ENCODE data around the gene GFRA4.

DNA sequence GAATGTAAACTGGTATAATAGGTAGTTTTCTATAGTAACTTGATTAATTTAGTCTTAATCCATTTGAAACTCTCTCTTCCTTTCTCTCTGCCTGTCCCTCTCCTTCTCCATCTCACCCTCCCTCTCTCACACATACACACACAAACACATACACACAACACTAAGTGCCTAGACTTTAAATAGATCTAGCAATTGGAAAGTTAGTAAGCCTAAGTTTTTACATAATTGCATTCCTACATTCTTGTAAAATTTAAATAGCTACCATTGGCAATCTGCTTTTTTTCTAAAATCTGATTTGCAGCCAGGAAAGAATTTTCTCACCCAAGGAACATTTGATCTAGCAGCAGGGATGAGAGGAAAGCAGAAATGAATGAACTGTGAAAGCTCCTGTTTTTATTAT, 15.7 kb downstream of the GFRA4 start:
- TF ChIP-seq RARB (CRISPR knock-in tag; IDR thresholded peaks at IDR 0.05): no peak
- no peak for TF ChIP-seq ISL1 (CRISPR knock-in tag; IDR thresholded peaks at IDR 0.05)
- no peak for TF ChIP-seq CSDC2 (CRISPR knock-in tag; IDR thresholded peaks at IDR 0.05)
- TF ChIP-seq, protein P1, sequence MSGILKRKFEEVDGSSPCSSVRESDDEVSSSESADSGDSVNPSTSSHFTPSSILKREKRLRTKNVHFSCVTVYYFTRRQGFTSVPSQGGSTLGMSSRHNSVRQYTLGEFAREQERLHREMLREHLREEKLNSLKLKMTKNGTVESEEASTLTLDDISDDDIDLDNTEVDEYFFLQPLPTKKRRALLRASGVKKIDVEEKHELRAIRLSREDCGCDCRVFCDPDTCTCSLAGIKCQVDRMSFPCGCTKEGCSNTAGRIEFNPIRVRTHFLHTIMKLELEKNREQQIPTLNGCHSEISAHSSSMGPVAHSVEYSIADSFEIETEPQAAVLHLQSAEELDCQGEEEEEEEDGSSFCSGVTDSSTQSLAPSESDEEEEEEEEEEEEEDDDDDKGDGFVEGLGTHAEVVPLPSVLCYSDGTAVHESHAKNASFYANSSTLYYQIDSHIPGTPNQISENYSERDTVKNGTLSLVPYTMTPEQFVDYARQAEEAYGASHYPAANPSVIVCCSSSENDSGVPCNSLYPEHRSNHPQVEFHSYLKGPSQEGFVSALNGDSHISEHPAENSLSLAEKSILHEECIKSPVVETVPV (CRISPR knock-in tag; IDR thresholded peaks at IDR 0.05): no peak
- TF ChIP-seq, protein P2, sequence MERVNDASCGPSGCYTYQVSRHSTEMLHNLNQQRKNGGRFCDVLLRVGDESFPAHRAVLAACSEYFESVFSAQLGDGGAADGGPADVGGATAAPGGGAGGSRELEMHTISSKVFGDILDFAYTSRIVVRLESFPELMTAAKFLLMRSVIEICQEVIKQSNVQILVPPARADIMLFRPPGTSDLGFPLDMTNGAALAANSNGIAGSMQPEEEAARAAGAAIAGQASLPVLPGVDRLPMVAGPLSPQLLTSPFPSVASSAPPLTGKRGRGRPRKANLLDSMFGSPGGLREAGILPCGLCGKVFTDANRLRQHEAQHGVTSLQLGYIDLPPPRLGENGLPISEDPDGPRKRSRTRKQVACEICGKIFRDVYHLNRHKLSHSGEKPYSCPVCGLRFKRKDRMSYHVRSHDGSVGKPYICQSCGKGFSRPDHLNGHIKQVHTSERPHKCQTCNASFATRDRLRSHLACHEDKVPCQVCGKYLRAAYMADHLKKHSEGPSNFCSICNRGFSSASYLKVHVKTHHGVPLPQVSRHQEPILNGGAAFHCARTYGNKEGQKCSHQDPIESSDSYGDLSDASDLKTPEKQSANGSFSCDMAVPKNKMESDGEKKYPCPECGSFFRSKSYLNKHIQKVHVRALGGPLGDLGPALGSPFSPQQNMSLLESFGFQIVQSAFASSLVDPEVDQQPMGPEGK (CRISPR knock-in tag; IDR thresholded peaks at IDR 0.05; ENCODE audit: borderline replicate concordance): no peak
- no peak for TF ChIP-seq ARNTL (CRISPR knock-in tag; IDR thresholded peaks at IDR 0.05; ENCODE audit: borderline replicate concordance, low read depth)
- TF ChIP-seq, protein P3, sequence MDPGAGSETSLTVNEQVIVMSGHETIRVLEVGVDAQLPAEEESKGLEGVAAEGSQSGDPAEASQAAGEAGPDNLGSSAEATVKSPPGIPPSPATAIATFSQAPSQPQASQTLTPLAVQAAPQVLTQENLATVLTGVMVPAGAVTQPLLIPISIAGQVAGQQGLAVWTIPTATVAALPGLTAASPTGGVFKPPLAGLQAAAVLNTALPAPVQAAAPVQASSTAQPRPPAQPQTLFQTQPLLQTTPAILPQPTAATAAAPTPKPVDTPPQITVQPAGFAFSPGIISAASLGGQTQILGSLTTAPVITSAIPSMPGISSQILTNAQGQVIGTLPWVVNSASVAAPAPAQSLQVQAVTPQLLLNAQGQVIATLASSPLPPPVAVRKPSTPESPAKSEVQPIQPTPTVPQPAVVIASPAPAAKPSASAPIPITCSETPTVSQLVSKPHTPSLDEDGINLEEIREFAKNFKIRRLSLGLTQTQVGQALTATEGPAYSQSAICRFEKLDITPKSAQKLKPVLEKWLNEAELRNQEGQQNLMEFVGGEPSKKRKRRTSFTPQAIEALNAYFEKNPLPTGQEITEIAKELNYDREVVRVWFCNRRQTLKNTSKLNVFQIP (CRISPR knock-in tag; IDR thresholded peaks at IDR 0.05; ENCODE audit: borderline replicate concordance, low read depth): no peak
- TF ChIP-seq SNAI2 (CRISPR knock-in tag; IDR thresholded peaks at IDR 0.05): no peak
- TF ChIP-seq, protein P4, sequence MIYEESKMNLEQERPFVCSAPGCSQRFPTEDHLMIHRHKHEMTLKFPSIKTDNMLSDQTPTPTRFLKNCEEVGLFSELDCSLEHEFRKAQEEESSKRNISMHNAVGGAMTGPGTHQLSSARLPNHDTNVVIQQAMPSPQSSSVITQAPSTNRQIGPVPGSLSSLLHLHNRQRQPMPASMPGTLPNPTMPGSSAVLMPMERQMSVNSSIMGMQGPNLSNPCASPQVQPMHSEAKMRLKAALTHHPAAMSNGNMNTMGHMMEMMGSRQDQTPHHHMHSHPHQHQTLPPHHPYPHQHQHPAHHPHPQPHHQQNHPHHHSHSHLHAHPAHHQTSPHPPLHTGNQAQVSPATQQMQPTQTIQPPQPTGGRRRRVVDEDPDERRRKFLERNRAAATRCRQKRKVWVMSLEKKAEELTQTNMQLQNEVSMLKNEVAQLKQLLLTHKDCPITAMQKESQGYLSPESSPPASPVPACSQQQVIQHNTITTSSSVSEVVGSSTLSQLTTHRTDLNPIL (CRISPR knock-in tag; IDR thresholded peaks at IDR 0.05; ENCODE audit: low read depth): no peak
- TF ChIP-seq OSR1 (CRISPR knock-in tag; IDR thresholded peaks at IDR 0.05): no peak
- TF ChIP-seq ZC3H10 (CRISPR knock-in tag; IDR thresholded peaks at IDR 0.05): no peak
- TF ChIP-seq ZFP30 (CRISPR knock-in tag; IDR thresholded peaks at IDR 0.05): no peak
- TF ChIP-seq ZFP3 (CRISPR knock-in tag; IDR thresholded peaks at IDR 0.05): no peak
- no peak for TF ChIP-seq TCF4 (CRISPR knock-in tag; IDR thresholded peaks at IDR 0.05; ENCODE audit: borderline replicate concordance)
